Body of pancreas (tissue), 4 donors: ENCODE data around the gene ANKRD34A.

Source experiments
- POLR2A ChIP-seq, 3 donors: fragments of 450-650 bp; IDR thresholded peaks; one replicate each; pipeline ENCODE4 v1.6.1; 2016; ENCODE audit warnings: antibody characterized with exemption in 3 of 3, mild to moderate bottlenecking in 2 of 3
- TF ChIP-seq, protein P1 (sequence below), 7 experiments: fragments of 450-650 bp in 4 of 7; fragments of 200-600 bp in 3 of 7; sonication (generic) in 3 of 7; IDR thresholded peaks; one replicate each; pipeline ENCODE4 v1.5.1; 2016 to 2019; ENCODE audit warnings: antibody characterized with exemption in 7 of 7

DNA sequence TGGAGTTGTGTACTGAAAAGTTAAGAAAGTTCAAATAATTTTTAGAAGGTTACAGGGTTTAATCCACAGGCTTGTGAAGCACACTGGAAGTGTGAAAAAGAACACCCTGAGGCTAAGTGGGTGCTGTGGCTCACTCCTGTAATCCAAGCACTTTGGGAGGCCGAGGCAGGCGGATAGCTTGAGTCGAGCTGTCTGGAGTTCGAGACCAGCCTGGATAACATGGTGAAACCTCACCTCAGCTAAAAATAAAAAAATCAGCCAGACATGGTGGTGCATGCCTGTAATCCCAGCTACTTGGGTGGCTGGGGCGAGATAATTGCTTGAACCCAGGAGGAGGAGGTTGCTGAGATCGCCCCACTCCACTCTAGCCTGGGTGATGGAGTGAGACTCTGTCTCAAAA, 22.2 kb upstream of the ANKRD34A start:
- TF ChIP-seq, protein P1, sequence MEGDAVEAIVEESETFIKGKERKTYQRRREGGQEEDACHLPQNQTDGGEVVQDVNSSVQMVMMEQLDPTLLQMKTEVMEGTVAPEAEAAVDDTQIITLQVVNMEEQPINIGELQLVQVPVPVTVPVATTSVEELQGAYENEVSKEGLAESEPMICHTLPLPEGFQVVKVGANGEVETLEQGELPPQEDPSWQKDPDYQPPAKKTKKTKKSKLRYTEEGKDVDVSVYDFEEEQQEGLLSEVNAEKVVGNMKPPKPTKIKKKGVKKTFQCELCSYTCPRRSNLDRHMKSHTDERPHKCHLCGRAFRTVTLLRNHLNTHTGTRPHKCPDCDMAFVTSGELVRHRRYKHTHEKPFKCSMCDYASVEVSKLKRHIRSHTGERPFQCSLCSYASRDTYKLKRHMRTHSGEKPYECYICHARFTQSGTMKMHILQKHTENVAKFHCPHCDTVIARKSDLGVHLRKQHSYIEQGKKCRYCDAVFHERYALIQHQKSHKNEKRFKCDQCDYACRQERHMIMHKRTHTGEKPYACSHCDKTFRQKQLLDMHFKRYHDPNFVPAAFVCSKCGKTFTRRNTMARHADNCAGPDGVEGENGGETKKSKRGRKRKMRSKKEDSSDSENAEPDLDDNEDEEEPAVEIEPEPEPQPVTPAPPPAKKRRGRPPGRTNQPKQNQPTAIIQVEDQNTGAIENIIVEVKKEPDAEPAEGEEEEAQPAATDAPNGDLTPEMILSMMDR (IDR thresholded peaks at IDR 0.05): no peak
- TF ChIP-seq POLR2A (IDR thresholded peaks at IDR 0.05): no peak
